Activated naive CD4-positive, alpha-beta T cell (primary cell): ENCODE measurements around the gene ABAT.

ENCODE experiments used
- DNase-seq, 4 experiments: peaks; one replicate each; lab custom pipeline; 2025; lab: John Stamatoyannopoulos, UW

The ABAT gene

DNA sequence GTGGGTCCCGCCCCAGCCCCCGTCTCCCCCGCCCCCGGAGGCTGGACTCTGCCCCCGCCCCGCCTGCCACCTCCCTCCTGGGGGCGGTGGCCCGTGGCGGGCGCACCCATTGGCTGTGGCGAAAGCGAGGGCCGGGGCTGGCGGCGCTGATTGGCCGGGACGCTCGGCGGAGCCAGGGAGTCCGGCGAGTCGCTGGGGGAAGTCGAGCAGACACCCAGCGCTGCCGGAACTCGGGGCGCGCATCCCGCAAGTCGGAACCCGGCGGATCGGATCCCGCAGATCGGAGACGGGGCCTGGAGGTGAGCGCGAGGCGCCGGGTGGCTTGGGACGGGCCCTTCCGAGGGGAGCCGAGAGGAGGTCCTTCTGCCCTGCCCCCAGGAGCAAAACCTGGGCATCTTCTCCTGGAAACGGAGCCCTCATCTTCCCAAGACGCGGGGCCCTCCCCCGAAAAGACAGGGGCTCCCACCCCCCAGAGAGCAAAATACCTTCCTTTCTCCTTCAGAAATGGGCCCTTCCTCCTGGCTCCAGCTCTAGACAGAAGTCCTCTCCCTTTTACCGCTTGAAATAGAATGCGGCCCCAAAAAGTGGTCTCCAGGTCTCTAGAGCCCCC lies at the start of gene ABAT:
ABAT (plus strand) TSS at position 205 of the 610 bp plus-strand sequence. CDS start 61,123 bp downstream, outside the sequence.
- peak; percentile 55 to 84 (median 71) for DNase-seq

DNA sequence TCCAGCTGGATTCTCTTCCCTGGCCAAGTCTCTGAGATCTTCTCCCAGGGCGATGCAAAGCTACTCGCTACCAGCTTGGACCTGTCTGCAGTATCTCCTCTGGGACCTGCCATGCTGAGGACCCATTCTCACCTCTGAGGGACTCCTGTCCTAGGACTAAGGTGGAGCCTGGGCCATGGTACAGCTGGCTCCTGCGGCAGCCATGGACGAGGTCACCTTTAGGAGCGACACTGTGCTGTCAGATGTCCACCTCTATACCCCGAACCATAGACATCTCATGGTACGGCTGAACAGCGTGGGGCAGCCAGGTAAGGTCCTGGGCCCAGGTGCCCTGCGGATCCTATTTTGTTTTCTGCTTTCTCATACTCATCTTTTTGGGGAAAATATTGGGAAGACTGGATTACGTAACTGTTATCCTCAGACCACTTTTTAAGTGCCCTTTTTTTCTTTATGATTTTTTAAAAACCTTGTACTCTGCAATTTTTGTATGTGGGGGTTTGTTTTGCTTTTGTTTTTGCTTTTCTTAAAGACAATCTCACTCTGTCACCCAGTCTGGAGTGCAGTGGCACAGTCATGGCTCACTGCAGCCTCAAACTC lies 48.8 kb upstream of the ABAT start:
- no peak for DNase-seq

DNA sequence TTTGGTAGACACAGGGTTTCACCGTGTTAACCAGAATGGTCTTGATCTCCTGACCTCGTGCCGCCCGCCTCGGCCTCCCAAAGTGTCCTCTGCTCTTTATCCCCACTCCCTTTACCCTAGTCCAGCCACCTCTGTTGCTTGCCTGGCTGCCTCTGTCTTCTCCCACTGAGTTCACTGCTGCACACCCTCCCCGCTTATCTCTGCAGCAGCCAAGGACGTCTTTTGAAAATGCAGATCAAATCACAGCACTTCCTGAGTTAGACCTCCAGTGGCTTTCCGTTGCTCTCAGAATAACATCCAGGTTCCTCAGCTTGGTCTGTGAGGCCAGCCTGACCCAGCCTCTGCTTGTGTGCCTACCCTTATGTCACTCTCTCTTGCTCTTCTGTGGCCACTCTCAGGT lies 47.5 kb upstream of the ABAT start:
- no peak for DNase-seq

DNA sequence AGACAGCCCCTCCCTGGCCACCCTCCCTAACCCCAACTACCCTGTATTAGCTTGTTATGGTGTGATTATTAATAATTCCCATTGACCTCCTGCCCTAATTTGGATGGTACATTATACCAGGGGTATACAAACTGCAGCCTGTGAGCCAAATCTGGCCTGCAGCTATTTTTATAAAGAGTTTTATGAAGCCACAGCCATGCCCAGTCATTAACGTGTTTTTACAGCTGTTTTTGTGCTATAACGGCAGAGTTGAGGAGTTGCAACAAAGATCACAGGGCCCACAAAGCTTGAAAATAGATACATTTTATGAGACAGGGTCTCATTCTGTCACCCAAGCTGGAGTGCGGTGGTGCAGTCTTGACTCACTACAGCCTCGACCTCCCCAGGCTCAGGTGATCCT lies 47.0 kb upstream of the ABAT start:
- DNase-seq: no peak

DNA sequence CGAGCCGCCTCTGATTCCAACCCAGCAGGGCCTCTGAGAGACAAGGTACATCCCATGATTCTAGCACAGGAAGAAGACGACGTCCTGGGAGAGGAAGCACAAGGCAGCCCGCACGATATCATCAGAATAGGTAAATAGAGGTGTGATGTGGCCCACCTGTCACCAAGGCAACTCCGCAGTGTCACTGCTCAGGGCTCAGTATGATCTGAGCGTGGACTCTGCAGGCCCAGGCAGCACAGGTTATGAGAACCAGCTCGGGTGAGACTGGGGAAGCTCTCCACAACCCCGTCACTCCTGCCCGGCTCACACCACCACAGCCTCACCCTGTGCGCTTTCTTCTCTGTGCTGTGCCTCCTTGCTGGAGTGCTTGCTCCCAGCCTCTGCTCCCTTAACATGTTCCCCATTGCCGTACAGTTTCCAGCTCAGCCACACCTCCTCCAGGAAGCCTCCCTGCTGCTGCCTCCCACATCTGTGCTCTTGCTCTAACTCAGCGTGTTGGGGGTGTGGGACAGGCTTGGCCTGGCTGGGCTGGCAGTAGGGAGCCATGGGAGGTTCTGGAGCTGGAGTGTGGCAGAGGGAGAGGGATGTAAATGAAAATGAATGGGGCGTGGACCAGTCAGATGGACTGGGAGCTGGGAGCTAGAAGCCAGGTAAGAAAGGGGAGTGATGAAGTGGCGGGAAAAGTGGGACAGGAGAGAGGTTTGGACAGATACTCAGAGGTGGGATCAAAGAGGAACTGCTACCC lies 45.3 kb upstream of the ABAT start:
- DNase-seq: no peak

DNA sequence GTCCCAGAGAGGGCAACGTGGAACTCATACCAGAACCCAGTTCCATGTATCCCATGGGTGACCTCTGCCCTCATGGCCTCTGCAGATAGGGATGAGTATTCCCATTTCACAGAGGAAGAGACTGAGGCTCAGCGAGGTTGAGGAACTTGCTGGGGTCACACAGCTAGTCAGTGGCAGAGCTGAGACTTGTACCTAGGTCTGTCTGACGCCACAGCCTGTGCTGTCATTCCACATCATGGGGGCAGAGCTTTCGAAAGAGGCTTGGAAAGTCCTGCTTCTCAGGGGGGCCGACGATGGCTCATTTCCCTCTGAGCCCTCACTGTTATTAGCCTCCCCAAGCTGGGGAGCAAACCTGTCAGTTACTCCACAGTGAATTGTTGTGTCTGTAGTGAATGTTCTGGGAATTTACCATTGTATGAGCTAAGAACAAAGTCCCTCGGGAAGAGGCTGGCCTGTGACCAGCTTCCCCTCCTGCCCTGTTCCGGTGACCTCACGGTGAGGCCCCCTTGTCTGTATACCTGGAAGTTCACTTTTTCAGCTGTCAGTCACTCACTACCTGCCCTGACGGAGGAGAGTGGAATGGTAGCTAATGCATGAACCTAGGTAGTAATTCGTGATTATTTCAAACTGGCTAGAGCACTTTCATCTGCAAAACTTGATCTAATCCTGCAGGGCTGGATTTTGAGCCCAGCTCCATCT lies 44.0 kb upstream of the ABAT start:
- DNase-seq: no peak

DNA sequence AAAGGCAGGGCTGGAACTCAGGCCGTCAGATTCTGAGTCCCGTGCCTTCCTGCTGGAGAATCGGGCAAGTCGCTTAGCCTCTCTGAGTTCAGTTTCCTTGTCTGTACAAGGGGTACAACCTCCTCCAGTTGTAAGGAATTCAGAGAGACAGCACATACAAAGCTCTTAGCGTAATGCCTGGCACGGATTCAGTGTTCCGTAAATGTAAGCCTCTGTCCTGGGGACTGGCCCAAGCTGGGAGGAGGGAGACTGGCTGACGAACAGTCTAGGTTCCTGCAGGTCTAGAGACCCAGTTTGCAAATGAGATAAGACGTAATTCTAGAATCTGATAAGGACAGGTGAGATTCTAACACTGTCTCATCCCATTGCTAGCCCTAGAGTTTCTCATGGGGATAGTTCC lies 43.0 kb upstream of the ABAT start:
- DNase-seq: no peak

DNA sequence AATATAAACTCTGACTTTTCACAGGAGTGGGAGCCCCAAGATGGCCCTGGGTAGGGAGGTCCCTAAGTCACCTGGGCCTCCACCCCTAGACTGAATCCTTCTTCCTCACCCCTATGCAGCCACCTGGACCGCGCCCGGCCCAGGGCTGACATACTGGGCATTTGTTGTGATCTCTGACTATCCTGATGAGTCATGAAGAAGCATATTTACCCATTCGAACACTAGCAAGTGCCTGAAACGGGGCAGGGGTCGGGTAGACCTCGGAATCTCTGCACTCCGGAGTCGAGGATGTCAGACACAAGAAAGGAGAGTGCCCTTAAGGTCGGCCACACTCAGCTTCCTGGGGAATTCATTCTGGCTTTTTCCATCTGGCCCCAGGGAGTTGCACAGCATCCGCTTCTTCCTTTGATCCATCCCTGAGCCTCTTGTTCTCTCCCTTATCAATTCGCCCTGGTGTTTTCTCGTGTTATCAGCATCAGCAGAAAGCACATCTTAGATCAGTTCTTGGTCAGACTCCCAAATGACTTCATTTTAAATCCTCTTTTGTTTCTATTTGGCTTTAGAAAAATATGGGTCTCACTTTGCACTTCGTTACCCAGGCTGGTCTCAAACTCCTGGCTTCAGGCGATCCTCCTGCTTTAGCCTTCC lies 42.5 kb upstream of the ABAT start:
- DNase-seq: no peak

DNA sequence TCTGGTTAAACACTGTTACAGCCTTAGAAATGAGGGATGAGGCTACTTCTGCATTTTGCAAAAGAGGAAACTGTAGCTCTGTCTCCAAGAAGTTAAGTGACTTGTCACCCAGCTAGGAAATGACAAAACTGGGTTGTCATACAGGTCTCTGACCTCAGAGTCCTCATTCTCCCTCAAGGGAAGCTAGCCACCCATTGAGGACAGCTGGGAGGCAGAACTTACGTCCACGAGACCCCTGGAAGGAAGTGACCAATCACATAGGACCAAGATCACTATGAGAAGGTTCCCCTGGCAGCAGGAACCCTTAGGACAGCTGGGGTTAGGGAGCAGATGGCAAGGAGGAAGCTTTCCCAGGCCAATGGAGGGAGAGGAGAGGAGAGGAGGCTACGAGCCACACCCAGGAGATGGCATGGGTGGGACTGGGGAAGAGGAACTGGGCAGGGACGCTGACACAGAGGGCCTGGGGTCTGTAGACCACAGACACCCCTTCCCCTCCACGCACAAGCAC lies 41.7 kb upstream of the ABAT start:
- DNase-seq: no peak

DNA sequence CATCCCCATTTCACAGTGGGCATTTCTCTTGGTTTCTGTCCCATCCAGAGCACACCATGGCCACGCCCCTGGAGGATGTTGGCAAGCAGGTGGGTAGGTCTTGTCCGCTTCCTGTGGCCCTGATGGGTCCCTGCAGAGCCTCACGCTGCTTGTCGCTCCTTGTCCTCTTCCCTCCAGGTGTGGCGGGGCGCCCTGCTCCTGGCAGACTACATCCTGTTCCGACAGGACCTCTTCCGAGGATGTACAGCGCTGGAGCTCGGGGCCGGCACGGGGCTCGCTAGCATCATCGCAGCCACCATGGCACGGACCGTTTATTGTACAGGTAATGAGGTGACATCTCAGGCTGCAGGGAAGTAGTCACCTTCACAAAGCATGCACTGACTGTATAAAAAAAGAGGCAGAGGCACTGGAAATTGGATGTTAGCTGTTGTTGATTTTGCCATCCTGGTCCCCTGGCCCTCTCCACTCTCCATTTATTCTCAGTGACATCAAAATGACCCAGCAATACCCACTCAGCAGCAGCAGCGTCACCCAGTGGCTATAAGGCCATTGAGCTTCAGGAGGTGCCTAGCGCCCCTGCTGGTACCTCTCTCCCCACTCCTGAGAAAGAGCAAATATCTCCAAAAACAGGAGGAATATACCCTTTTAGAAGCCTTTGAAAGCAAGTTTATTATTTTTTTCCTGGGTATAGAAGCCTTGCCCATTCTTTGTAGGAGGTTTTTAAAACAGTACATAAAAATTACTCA lies 39.3 kb upstream of the ABAT start:
- no peak for DNase-seq

DNA sequence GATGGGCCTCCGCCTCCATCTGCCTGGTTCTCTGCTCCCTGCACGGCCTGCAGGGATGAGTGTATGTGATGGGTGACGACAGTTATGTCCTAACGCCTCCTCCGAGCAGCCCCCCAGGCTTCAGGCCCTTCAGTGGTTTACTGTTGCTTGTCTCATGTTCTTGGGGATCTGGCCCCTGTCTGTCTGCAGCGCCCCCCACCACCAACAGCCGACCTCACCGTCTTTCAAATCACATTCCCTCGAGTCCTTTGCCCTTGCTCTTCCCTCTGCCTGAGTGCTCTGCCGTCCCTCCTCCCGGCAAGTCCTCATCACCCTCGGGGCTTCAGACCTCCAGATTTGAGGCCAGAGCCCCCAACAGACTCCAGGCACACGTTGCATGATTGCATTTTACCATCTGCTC lies 34.7 kb upstream of the ABAT start:
- DNase-seq: no peak

DNA sequence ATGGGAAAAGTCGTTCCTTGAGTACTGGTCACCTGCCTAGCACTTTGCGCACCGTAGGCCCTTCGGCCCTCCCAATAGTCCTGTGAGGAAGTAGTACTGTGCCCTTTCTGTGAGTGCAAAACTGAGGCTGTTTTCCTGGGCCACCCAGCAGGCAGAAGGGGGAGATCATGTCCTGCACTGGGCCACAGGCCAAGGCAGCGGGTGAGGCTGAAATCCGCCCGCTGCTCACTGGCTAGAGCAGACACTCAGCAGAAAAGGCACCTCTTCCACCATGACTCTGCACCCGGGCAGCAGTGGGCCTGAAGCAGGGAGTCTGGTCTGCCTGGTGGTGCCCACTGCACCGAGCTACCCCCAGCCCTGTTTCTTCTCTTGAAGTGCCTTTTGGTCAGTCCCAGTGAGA lies 32.7 kb upstream of the ABAT start:
- DNase-seq: no peak

DNA sequence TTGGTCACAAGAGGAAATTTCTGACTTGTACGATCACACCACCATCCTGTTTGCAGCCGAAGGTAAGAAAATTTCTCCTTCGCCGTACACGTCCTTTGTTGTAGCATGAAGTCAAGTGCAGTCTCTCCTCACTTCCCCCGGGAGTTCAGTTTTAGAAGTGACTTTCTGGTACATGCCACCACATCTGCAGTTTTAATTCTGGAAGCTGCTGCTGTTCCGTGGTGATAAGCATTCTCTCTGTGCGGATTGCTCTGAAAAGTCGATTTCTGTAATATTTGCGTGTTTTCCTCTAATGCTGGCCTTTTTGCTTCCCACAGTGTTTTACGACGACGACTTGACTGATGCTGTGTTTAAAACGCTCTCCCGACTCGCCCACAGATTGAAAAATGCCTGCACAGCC lies 32.3 kb upstream of the ABAT start:
- DNase-seq: no peak

DNA sequence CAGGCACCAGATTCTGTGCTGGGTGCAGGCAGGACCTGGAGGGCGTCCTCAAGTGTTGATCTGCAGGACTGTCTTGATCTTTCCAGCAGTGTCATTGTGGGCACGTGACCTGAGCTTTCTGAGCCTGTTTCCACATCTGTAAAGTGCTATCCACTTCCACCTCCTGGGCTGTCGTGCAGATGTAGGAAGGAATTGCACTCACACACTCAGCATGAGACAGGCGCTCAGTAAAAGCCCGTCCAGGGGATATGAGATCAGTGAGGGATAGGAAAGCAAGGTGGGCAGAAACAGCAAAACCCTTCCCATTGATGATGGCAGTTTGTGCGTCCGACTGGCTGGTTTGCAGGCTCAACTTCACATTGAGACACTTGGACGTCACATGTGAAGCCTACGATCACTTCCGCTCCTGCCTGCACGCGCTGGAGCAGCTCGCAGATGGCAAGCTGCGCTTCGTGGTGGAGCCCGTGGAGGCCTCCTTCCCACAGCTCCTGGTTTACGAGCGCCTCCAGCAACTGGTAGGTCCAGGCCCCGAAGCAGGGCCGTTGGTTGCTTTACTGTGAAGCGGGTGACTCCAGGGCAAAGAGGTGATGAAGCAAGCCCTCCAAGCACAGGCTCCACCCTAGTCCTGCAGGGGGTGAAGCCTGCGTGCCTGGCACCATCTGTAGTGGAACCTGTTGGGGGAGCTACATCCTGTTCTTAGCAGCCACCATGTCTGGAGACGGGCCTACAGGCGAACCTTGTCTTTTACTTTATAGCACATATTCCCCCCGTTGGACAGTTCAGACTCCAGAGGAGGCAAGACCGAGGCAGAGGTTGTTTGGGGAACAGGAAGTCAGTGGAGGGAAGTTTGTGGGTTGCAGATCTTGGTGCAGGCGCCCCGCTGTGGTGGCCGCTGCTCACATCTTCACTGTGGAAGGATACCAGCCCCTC lies 29.9 kb upstream of the ABAT start:
- peak in 1 of 4 experiments; percentile 7 for DNase-seq

DNA sequence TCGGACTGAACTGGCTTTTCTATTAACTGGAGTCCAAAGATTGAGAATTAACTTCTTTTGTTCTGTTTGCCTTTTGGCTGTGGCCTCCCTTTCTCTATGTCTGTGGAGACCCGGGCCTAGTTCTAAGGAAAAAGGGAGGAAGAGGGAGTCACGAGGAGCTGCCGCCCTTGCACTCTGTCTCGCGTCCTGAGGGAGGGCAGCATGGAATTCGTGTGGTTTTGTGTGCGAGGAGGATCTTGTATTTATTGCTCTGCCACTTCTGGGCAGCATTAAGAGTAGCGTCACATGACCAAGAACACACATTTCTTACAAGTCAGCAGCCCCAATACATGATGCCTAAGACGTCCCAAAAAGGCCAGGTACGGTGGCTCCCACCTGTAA lies 29.3 kb upstream of the ABAT start:
- DNase-seq: no peak

DNA sequence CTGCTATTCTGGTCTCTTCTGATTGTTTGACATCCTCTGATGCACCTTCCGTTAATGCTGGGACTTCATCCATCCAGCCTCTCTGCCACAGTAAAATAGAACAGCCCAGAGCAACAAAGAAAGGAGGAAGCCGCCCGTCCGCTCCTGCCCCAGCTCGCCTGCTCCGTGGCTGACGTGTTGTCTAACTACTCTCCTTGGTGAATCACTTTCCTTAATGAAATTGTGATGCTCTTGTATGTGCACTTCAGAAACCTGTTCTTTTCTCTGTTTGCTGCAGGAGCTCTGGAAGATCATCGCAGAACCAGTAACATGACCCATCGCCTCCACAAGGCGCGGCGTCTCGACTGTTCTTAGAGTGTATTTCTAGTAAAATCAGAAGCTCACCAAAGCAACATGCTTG lies 28.6 kb upstream of the ABAT start:
- no peak for DNase-seq

DNA sequence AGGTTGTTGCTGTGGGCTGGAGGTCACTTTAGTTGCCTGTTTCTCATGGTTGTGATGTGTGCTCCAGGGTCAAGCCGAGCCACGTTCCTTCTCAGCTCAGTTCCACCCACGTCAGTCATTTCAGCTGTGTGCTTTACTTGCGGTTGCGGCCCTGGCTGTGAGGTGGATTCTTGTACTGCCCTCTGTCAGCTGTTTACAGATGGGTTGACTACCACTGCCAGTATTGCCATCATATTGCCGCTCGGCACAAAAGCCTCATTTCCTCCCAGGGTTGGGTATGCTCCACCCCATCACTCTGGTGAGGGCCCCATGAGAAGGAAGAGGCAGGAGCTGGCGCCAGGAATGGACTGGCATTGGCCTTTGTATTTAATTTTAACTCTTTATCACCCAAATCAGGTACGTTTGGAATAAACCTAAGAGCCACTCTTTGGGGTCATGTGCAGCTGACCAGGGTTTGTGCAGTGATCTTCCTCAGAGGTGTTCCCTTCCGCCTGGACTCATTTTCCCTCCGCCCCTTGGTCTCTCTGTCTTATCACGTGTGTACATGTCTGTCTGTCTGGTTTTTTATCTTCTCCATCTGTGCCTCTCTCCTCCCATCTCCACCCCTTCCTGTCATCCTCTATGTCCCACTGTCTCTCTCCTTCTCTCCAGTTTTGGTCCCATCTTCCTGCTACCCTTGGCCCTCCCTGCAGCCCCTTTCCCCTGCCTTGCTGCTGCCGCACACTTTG lies 27.9 kb upstream of the ABAT start:
- DNase-seq: no peak

DNA sequence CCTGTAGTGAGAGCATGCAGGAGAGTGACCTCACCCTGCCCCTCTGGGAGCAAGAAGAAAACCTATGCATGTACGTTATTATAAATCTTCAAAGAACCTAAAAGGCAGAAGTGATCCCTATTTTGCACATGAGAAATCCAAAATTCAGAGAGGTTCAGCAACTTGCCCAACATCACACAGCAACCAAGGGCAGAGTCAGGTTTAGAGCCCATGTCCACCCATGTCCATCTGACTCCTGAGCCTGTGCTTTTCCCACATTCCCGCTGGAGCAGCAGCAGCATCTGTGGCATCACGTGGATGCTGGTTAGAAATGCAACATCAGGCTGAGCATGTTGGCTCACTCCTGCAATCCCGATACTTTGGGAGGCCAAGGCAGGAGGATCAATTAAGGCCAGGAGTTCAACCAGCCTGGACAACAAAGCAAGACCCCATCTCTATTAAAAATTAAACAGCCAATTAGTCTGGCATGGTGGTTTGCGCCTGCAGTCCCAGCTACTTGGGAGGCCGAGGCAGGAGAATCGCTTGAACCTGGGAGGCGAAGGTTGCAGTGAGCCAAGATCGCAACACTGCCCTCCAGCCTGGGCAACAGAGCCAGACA lies 26.6 kb upstream of the ABAT start:
- DNase-seq: no peak

DNA sequence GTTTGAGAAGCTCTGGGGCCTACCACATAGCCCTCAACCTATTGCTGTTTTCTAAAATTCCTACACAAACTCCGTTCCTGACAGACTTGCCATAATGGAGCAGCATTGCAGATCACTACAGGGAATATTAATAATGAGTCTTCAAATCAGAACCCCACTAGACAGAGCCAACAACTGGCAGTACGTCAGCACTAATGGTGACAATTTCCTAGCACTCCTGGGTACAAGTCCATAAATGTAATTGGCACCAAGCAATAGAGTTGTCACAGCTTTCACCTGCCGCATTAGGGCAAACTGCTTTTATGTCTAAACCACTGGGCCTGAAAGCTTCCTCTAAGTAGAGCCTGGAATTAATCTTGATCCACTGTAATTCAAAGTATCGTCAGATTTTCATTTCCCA lies 25.5 kb upstream of the ABAT start:
- no peak for DNase-seq
